Thymus (tissue), 11 donors: ENCODE results near the gene BST1. TPM values are rescaled to one million over a fixed set of nuclear protein-coding genes. Genes with fewer than 3 reads are reported as not detected.

ENCODE experiments used
- DNase-seq, 9 donors: peaks; one replicate each; pipeline ENCODE4 v3.0.0-alpha.2; 2013; ENCODE audit warnings: low spot score in 9 of 9, low read depth in 6 of 9, missing footprints in 1 of 9
- H3K27ac ChIP-seq, 2 donors: one replicate each; pipeline ENCODE4 v1.5.1; 2013; ENCODE audit warnings: control low read depth in 1 of 2, low read depth in 1 of 2, low read length in 1 of 2, mild to moderate bottlenecking in 1 of 2, moderate library complexity in 1 of 2
- H3K27me3 ChIP-seq, 2 donors: one replicate each; pipeline ENCODE4 v1.5.1; 2013; ENCODE audit warnings: low read length in 1 of 2; ENCODE audit not compliant: control insufficient read depth in 2 of 2, insufficient read depth in 1 of 2
- H3K36me3 ChIP-seq, 2 donors: one replicate each; pipeline ENCODE4 v1.5.1; 2013; ENCODE audit warnings: low read length in 1 of 2, mild to moderate bottlenecking in 1 of 2, moderate library complexity in 1 of 2; ENCODE audit not compliant: control insufficient read depth in 2 of 2, insufficient read depth in 2 of 2
- H3K4me1 ChIP-seq, 2 donors: one replicate each; pipeline ENCODE4 v1.5.1; 2013; ENCODE audit warnings: low read length in 2 of 2; ENCODE audit not compliant: control insufficient read depth in 2 of 2, insufficient read depth in 2 of 2
- H3K4me3 ChIP-seq, 2 donors: one replicate each; pipeline ENCODE4 v1.5.1; 2013; ENCODE audit warnings: low read length in 2 of 2, control low read depth in 1 of 2, mild to moderate bottlenecking in 1 of 2
- H3K9me3 ChIP-seq, 2 donors: one replicate each; pipeline ENCODE4 v1.5.1; 2013; ENCODE audit warnings: low read length in 1 of 2, mild to moderate bottlenecking in 1 of 2; ENCODE audit not compliant: control insufficient read depth in 2 of 2, insufficient read depth in 1 of 2
- WGBS: extraction: QIAGEN DNeasy Blood & Tissue Kit; methylation state at CpG from one replicate; pipeline ENCODE4 v1.1.7; 2013; 5-methylcytosine and 5-hydroxymethylcytosine counted together
- polyA plus RNA-seq: library from polyadenylated mRNA; stranded (reverse); fragments of 200-250 nt; gene quantifications from one replicate; pipeline ENCODE4 v1.2.3, GENCODE V29; 2013
- total RNA-seq: library from RNA; stranded (reverse); fragments of 120-200 nt; gene quantifications from one replicate; pipeline ENCODE4 v1.2.4, GENCODE V29; 2013
- donor health status: healthy.

Gene BST1
- total and polyA plus RNA-seq, 2 donors = 2.9 to 4.1 TPM

GRCh38 chr4:15658781-15659180 lies 44.1 kb upstream of the BST1 start:
- peaks cover 10 to 13% of the 10 kb centered on the region in 2 donors for H3K4me1 ChIP-seq
- H3K36me3 ChIP-seq = no peaks in the 10 kb centered on the region
- no peaks in the 10 kb centered on the region for H3K9me3 ChIP-seq
- no peaks in the 10 kb centered on the region for H3K27me3 ChIP-seq
- WGBS = 97% methylated on average over 2 of the region's 2 CpGs
- H3K27ac ChIP-seq = no peak overlapping the region
- no peak overlapping the region for H3K4me3 ChIP-seq
- no peak for DNase-seq

GRCh38 chr4:15659768-15660570 lies 42.9 kb upstream of the BST1 start:
- no peak for DNase-seq
- H3K27me3 ChIP-seq = no peaks in the 10 kb centered on the region
- H3K4me1 ChIP-seq = peaks cover 7 to 8% of the 10 kb centered on the region in 2 donors
- H3K4me3 ChIP-seq = no peak overlapping the region
- 98% methylated on average over 5 of the region's 5 CpGs for WGBS
- no peaks in the 10 kb centered on the region for H3K36me3 ChIP-seq
- H3K27ac ChIP-seq = no peak overlapping the region
- no peaks in the 10 kb centered on the region for H3K9me3 ChIP-seq

DNA sequence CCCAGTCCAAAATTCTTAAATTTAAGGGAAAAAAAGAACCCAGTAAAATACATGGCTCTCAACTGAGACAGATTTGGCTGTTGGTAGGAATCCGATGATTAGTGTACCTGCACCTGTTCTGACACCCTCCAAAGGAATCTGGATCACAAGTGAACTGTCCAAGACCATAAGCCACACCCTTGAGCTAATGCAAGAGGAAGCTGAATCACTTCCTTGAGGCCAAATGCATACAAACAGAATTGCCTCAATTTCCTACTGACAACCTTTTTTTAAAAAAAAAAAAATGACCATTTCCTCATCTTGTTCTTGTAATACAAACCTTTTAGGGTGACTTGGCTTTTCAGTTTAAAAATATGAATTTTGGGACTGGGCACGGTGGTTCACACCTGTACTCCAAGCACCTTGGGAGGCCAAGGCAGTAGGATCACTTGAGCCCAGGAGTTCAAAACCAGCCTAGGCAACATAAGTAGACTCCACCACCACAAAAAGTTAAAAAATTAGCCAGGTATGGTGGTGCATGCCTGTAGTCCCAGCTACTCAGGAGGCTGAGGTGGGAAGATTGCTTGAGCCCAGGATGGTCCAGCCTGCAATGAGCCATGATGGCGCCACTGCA lies 37.0 kb upstream of the BST1 start:
- no peaks in the 10 kb centered on the region for H3K9me3 ChIP-seq
- H3K36me3 ChIP-seq = peaks cover 3 to 8% of the 10 kb centered on the region in 2 donors
- no peaks in the 10 kb centered on the region for H3K27me3 ChIP-seq
- H3K4me3 ChIP-seq = no peak overlapping the region
- H3K4me1 ChIP-seq = no peaks in the 10 kb centered on the region
- DNase-seq = no peak
- 91% methylated on average over 3 of the region's 3 CpGs for WGBS
- H3K27ac ChIP-seq = no peak overlapping the region

DNA sequence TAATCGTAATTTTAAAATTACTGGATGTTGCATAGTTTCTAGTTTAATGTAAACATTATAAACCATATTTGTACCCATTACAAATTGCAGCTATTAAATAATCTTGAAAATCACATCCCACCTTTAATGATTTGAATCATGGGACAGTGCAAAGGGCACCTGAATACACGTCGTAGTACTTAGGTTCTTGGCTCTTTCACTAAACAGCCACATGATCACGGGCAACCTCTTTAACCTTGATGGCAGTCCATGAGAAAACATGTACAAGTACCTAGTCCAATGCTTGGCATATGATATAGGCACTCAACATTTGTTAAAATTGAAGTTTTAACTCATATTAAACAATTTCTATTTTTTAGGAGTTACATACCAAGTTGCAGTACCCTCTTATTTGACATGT lies 35.9 kb upstream of the BST1 start:
- WGBS = 98% methylated on average over 4 of the region's 4 CpGs
- Histone ChIP-seq H3K9me3 (no peaks in the 10 kb centered on the region), H3K4me1 (no peaks in the 10 kb centered on the region), H3K27me3 (no peaks in the 10 kb centered on the region), H3K4me3 (no peak overlapping the region), H3K27ac (no peak overlapping the region), H3K36me3 (peaks cover 3 to 8% of the 10 kb centered on the region in 2 donors)
- no peak for DNase-seq

DNA sequence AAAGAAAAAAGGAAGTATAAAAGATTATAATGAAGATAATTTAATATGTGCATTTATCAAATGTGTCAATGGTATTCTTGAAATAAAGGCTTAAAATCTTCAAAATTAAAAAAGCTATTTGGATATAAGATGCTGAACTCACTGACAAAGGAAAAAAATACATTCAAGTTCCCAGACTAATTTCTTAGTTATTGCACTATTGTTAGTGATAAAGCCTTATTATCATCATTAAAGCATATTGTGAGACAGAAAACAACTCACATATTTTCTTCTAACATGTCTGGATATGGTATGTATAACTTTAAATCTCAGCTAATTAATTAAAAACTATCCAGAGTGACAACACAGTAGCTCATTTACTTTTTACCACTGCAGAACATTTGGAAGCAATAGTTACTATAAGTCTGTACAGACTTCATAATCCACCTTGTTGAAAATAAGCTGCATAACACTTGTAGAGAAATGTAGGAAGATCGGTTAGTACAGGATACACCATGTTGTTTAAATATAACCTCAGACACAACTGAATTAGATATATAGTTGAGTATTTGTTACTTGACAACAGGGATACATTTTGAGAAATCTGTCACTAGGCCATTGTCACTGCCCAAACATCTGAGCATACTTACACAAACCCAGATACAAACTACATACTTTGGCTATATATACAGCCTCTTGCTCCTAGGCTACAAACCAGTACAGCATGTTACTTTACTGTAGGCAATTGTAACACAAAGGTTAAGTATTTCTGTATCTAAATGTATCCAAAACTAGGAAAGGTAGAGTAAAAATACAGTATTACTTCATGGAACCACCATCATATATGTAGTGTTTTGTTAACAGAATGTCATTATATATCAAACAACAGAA lies 34.1 kb upstream of the BST1 start:
- Histone ChIP-seq H3K27ac (no peak overlapping the region), H3K9me3 (no peaks in the 10 kb centered on the region), H3K4me3 (no peak overlapping the region), H3K36me3 (peaks cover 3 to 8% of the 10 kb centered on the region in 2 donors), H3K4me1 (no peaks in the 10 kb centered on the region), H3K27me3 (no peaks in the 10 kb centered on the region)
- no peak for DNase-seq
- 79% methylated on average over 1 of the region's 1 CpG for WGBS

DNA sequence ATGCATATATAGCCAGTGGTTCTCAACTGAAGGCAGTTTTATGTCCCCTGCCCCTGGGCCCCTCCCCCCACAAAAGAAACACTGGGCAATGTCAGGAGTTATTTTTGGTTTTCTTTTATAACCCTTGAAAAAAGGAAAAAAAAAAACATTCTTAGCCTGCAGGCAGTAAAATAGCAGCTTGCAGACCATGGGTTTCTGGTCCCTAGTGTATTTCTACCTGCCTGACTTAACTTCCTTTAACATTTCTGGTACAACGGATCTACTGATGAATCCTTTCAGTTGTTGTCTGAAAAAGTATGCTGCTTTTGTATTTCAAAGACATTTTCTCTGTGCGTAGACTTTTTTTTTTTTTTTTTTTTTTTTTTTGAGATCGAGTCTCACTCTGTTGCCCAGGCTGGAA lies 32.3 kb upstream of the BST1 start:
- 92% methylated on average over 3 of the region's 3 CpGs for WGBS
- DNase-seq = no peak
- H3K4me3 ChIP-seq = no peak overlapping the region
- no peaks in the 10 kb centered on the region for H3K4me1 ChIP-seq
- no peak overlapping the region for H3K27ac ChIP-seq
- H3K36me3 ChIP-seq = peaks cover 3 to 8% of the 10 kb centered on the region in 2 donors
- no peaks in the 10 kb centered on the region for H3K27me3 ChIP-seq
- H3K9me3 ChIP-seq = no peaks in the 10 kb centered on the region

DNA sequence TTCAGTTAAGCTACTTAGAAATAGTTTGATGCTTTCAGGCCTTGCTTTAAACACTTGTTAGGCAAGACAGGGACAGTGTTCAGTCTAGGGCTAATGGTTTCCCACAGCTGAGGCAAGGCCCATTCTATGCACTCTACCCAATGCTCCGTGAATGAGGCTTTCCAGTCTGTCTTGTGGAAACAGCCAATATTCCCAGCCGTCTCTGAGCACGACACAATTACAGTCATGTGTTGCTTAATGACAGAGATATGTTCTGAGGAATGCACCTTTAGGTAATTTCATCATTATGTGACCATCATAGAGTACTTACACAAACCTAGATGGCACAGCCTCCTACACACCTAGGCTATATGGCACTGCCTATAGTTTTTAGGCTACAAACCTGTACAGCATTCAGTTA lies 30.8 kb upstream of the BST1 start:
- WGBS = over 99% methylated on average over 3 of the region's 3 CpGs

DNA sequence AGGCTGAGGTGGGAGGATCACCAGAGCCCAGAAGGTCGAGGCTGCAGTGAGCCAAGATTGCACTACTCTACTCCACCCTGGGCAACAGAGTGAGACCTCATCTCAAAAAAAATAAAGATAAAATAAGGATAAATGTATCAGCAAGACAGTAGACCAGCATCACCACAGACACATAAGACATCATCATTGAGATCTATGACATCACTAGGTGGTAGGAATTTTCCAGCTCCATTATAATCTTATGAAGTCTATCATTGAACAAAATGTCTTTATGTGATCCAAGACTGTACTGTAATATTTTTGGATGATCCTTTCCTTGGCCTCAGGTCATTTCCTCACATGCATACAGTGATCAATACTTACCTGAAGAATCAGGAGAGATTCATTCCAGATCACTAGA lies 29.5 kb upstream of the BST1 start:
- H3K9me3 ChIP-seq = no peaks in the 10 kb centered on the region
- no peaks in the 10 kb centered on the region for H3K27me3 ChIP-seq

More for the DNA sequence above, 30.8 kb upstream of the BST1 start:
- Histone ChIP-seq H3K9me3 (no peaks in the 10 kb centered on the region), H3K27ac (no peak overlapping the region), H3K36me3 (no peaks in the 10 kb centered on the region), H3K4me1 (no peaks in the 10 kb centered on the region), H3K27me3 (no peaks in the 10 kb centered on the region), H3K4me3 (no peak overlapping the region)
- no peak for DNase-seq

GRCh38 chr4:15674046-15674445 lies 28.8 kb upstream of the BST1 start:
- H3K4me1 ChIP-seq = peaks cover 0 to 4% of the 10 kb centered on the region in 2 donors
- H3K27me3 ChIP-seq = no peaks in the 10 kb centered on the region
- no peak for DNase-seq
- no peak overlapping the region for H3K27ac ChIP-seq
- no peak overlapping the region for H3K4me3 ChIP-seq
- H3K36me3 ChIP-seq = no peaks in the 10 kb centered on the region
- 96% methylated on average over 2 of the region's 2 CpGs for WGBS
- H3K9me3 ChIP-seq = no peaks in the 10 kb centered on the region

More for the DNA sequence above, 29.5 kb upstream of the BST1 start:
- DNase-seq = no peak
- WGBS = 100% methylated on average over 1 of the region's 1 CpG
- Histone ChIP-seq H3K4me3 (no peak overlapping the region), H3K4me1 (peaks cover 0 to 4% of the 10 kb centered on the region in 2 donors), H3K36me3 (no peaks in the 10 kb centered on the region), H3K27ac (no peak overlapping the region)
